Adrenal gland (tissue), 5 donors: ENCODE measurements around the gene RPIA.

Source experiments
- POLR2A ChIP-seq, 2 donors: fragments of 450-650 bp; IDR thresholded peaks; one replicate each; pipeline ENCODE4 v1.6.1; 2017; ENCODE audit warnings: antibody characterized with exemption in 2 of 2, mild to moderate bottlenecking in 2 of 2, moderate library complexity in 1 of 2
- TF ChIP-seq, protein P1 (sequence below), 6 experiments: fragments of 450-650 bp in 4 of 6; fragments of 200-600 bp in 2 of 6; sonication (generic) in 1 of 6; IDR thresholded peaks; 1 replicate in 5 of 6; 2 replicates in 1 of 6; pipeline versions ENCODE4 v1.5.1 to v1.8.0; 2016 to 2021; ENCODE audit warnings: antibody characterized with exemption in 6 of 6, mild to moderate bottlenecking in 2 of 6, moderate library complexity in 1 of 6
- donor health status: DM: no; HTN: no; CAD: no.

DNA sequence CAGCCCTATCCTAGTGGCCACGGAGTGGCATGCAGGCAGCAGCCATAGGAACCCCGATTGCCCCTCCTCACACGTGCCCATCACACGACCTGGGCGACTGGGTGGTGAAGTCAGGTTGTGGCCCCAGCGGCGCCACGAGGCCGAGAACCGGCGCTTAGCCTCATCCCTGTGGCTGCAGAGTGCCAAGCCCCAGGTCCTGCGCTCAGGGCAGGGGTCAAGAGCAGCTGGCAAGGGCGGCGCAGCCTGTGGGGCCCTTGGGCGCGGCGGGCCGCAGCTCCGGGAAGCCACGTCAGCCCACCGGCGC lies 73.3 kb downstream of the RPIA start:
- TF ChIP-seq, protein P1, sequence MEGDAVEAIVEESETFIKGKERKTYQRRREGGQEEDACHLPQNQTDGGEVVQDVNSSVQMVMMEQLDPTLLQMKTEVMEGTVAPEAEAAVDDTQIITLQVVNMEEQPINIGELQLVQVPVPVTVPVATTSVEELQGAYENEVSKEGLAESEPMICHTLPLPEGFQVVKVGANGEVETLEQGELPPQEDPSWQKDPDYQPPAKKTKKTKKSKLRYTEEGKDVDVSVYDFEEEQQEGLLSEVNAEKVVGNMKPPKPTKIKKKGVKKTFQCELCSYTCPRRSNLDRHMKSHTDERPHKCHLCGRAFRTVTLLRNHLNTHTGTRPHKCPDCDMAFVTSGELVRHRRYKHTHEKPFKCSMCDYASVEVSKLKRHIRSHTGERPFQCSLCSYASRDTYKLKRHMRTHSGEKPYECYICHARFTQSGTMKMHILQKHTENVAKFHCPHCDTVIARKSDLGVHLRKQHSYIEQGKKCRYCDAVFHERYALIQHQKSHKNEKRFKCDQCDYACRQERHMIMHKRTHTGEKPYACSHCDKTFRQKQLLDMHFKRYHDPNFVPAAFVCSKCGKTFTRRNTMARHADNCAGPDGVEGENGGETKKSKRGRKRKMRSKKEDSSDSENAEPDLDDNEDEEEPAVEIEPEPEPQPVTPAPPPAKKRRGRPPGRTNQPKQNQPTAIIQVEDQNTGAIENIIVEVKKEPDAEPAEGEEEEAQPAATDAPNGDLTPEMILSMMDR (IDR thresholded peaks at IDR 0.05), result no peak
- TF ChIP-seq POLR2A (IDR thresholded peaks at IDR 0.05), result no peak
